ENCODE measurements around the gene BANK1. TPM values are rescaled to one million over a fixed set of nuclear protein-coding genes. Genes with fewer than 3 reads are reported as not detected.

The BANK1 gene
- 0.44 and 1.00 TPM in 2 replicates for total RNA-seq

GRCh38 chr4:101790521-101791181, at the start of gene BANK1:
Gene BANK1 (plus strand): TSS chr4:101790730. CDS start chr4:101790881, 151 bp downstream.

